Activated B cell treated with CpG ODN at 0.5 μM for 24 hours (primary cell): ENCODE data around the gene MLLT1. TPM values are rescaled to one million over a fixed set of nuclear protein-coding genes. Genes with fewer than 3 reads are reported as not detected.

ENCODE experiments used
- ATAC-seq: fragments of 200-7000 bp; cut with Tn5 transposase; one replicate; pipeline ENCODE4 v1.10.0; 2021; ENCODE audit warnings: low read depth, mild to moderate bottlenecking, moderate library complexity
- CTCF ChIA-PET: fragments of 350-600 bp; sonication (Branson Sonifier 250); formaldehyde crosslinking; loops from one replicate; lab custom pipeline; 2021; ENCODE audit warnings: antibody characterized with exemption; lab: Charles Lee
- POLR2A ChIA-PET: fragments of 350-600 bp; sonication (Branson Sonifier 250); formaldehyde crosslinking; loops from one replicate; lab custom pipeline; 2021; ENCODE audit warnings: antibody characterized with exemption; lab: Charles Lee
- DNase-seq: peaks from one replicate; pipeline ENCODE4 v3.0.0; 2022
- H3K27ac Mint-ChIP-seq: one replicate; pipeline ENCODE4 v1.8.0; 2020; ENCODE audit warnings: mixed read lengths
- H3K27me3 Mint-ChIP-seq: one replicate; pipeline ENCODE4 v1.8.0; 2021; ENCODE audit warnings: mixed read lengths
- H3K36me3 Mint-ChIP-seq: one replicate; pipeline ENCODE4 v1.8.0; 2021; ENCODE audit warnings: low read depth, mixed read lengths
- H3K4me1 Mint-ChIP-seq: one replicate; pipeline ENCODE4 v1.8.0; 2021; ENCODE audit warnings: mixed read lengths
- H3K4me3 Mint-ChIP-seq: one replicate; pipeline ENCODE4 v1.8.0; 2020; ENCODE audit warnings: mild to moderate bottlenecking, mixed read lengths
- H3K9me3 Mint-ChIP-seq: one replicate; pipeline ENCODE4 v1.8.0; 2020; ENCODE audit warnings: mixed read lengths
- intact Hi-C: fragments of 100-400 bp; cut with micrococcal nuclease; formaldehyde crosslinking; loops from one replicate; pipeline ENCODE4 v1.15.1; 2024
- total RNA-seq: library from RNA; stranded (reverse); gene quantifications from 2 replicates; pipeline ENCODE4 v1.2.3, GENCODE V29; 2022
- TF ChIP-seq, protein P1 (sequence below): fragments of 200-600 bp; IDR thresholded peaks from one replicate; pipeline ENCODE4 v1.8.0; 2022; ENCODE audit warnings: antibody characterized with exemption, mild to moderate bottlenecking

The MLLT1 gene
- total RNA-seq, 1 donor from 2014 or later: 41.3 TPM

DNA sequence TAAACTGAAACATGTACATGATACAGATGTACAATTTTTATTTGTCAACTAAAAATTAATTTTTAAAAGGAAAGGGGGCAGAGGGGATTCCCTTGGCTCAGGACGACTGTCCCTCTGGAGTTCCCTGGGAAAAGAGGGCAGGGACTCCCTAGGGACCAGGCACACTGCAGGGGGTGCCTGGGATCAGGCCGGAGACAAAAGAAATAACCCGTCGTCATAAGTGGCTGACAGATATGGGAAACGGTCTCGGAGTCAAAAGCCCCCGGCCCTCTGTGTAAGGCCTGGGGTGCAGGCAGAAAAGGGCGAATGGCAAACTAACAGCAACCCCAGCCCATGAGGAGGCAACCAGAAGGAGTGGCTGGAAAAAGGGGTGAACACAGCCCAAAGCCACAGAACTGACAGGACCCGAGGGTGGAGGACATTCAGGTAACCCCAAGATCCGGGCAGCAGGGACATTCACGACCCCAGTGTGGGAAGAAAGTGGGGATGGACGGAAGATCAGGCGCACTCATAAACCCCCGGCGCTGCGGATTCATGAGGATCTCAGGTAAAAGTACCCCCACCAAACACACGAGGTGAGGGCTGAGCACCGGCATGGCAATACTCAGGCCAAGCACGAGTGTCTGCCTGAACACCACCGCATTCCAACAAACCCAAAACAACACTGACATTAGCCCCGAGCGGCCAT lies 6.7 kb downstream of the MLLT1 start:
- Mint-ChIP-seq H3K27me3 (no peaks in the 10 kb centered on the region), H3K27ac (no peak overlapping the region), H3K4me1 (peaks cover 25% of the 10 kb centered on the region), H3K9me3 (no peaks in the 10 kb centered on the region), H3K36me3 (peaks cover 41% of the 10 kb centered on the region), H3K4me3 (no peak overlapping the region)
- intact Hi-C loops: no loop called here
- no peak for DNase-seq
- ATAC-seq: no peak
- CTCF ChIA-PET: no interaction called here
- POLR2A ChIA-PET: no interaction called here
- TF ChIP-seq, protein P1, sequence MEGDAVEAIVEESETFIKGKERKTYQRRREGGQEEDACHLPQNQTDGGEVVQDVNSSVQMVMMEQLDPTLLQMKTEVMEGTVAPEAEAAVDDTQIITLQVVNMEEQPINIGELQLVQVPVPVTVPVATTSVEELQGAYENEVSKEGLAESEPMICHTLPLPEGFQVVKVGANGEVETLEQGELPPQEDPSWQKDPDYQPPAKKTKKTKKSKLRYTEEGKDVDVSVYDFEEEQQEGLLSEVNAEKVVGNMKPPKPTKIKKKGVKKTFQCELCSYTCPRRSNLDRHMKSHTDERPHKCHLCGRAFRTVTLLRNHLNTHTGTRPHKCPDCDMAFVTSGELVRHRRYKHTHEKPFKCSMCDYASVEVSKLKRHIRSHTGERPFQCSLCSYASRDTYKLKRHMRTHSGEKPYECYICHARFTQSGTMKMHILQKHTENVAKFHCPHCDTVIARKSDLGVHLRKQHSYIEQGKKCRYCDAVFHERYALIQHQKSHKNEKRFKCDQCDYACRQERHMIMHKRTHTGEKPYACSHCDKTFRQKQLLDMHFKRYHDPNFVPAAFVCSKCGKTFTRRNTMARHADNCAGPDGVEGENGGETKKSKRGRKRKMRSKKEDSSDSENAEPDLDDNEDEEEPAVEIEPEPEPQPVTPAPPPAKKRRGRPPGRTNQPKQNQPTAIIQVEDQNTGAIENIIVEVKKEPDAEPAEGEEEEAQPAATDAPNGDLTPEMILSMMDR: no peak

DNA sequence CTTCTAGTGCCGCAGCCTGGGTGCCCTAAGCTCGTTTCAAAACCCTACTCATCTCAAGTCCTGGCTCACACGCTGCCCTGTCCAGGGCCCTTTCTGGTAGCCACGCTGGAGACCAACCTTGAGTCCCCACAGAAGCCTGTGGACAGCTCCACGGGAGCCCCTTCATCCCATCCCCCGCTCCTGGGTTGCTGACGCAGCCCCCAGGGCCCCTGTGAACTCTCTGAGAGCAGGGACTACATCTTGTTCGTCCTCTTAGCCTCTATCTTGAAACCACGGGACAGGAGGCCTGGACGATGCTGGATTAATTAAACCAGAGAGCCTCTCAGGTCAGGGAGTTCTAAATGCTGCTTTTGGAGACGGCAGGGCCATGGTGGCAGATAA lies 7.4 kb downstream of the MLLT1 start:
- no peaks in the 10 kb centered on the region for H3K27me3 Mint-ChIP-seq
- ATAC-seq: no peak
- H3K9me3 Mint-ChIP-seq: no peaks in the 10 kb centered on the region
- POLR2A ChIA-PET: no interaction called here
- peaks cover 19% of the 10 kb centered on the region for H3K4me1 Mint-ChIP-seq
- no peak overlapping the region for H3K27ac Mint-ChIP-seq
- CTCF ChIA-PET: no interaction called here
- no peak overlapping the region for H3K4me3 Mint-ChIP-seq
- TF ChIP-seq, protein P1: no peak
- intact Hi-C loops: no loop called here
- no peak for DNase-seq
- H3K36me3 Mint-ChIP-seq: peaks cover 42% of the 10 kb centered on the region

DNA sequence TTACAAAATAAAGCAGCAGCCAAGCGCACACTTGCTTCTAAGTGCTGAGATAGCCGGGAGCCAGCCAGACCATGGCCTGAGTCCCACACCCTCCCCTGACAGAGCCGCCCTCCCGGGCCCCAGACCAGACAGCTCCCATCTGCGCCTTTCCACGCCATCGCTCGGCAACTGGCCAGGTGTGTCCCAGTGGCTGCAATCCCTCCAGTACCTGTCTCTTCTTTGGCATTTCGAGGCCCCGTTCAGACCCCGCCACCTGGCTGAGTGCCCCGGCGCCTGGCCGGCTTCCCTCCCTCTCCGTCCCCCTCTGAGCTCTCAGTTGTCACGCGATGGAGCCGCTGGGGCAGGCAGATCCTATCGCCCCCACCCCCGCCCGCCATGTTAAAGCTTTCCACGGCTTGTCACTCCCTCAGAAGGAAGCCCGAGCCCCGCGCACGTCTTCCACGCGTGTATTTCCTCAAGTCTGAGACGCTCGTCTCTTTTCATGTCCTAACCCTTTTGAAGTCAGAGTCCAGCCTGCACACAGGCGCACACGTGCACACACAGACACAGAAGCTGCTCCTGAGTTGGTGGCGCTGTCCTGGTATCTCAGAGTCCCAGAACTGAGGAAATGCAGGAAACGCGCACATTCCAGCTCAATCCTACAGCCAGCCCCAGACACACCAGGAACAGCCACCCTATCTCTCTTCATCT lies 7.9 kb downstream of the MLLT1 start:
- POLR2A ChIA-PET: no interaction called here

DNA sequence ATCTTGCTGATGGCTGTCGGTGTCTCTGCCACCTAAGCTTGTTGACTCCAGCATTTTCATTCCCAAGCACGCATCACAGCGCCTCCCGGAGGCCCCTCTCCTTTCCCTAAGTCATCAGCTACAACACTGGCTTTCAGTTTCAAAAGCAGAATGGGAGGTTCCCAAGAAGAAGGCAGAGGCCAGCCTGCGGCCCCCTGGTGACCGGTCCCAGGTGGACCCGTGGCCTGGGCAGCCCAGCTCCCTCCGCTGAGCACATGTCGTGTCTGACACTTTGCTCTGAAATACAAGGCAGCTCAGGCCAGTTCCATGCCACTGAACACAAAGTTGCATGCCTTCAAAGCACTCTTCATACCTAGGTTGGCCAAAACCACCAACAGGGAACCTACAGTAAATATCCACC lies 8.5 kb downstream of the MLLT1 start:
- H3K4me3 Mint-ChIP-seq: no peak overlapping the region
- TF ChIP-seq, protein P1: no peak
- intact Hi-C loops: no loop called here
- ATAC-seq (no peak), DNase-seq (no peak)
- ChIA-PET CTCF (no interaction called here), POLR2A (no interaction called here)
- peaks cover 7% of the 10 kb centered on the region for H3K4me1 Mint-ChIP-seq
- H3K27ac Mint-ChIP-seq: no peak overlapping the region
- no peaks in the 10 kb centered on the region for H3K9me3 Mint-ChIP-seq
- no peaks in the 10 kb centered on the region for H3K27me3 Mint-ChIP-seq
- H3K36me3 Mint-ChIP-seq: peaks cover 45% of the 10 kb centered on the region

More for the DNA sequence above, 7.9 kb downstream of the MLLT1 start:
- Mint-ChIP-seq H3K27me3 (no peaks in the 10 kb centered on the region), H3K4me1 (peaks cover 13% of the 10 kb centered on the region), H3K9me3 (no peaks in the 10 kb centered on the region), H3K36me3 (peaks cover 45% of the 10 kb centered on the region), H3K4me3 (no peak overlapping the region), H3K27ac (no peak overlapping the region)
- CTCF ChIA-PET: no interaction called here
- ATAC-seq (no peak), DNase-seq (no peak)
- intact Hi-C loops: no loop called here
- TF ChIP-seq, protein P1: no peak

DNA sequence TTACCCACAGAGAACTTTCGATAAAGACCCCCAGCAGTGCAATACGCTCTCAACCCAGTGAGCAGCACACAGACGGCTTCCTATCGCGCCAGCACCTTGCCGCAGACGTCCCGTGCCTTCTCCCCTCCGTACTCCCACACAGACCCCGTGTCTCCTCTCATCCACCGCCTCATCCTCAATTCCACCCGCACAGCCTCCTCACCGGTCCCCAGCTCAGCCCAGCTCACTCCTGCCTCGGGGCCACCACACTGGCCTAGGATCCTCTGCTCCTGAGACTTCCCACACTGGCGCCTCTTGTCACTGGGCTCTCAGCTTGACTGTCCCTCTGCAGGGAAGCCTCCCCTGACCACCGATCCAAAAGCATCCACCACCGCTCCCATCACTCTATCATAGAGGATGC lies 9.0 kb downstream of the MLLT1 start:
- TF ChIP-seq, protein P1: no peak
- Mint-ChIP-seq H3K36me3 (peaks cover 44% of the 10 kb centered on the region), H3K9me3 (no peaks in the 10 kb centered on the region), H3K27ac (no peak overlapping the region), H3K4me1 (peaks cover 3% of the 10 kb centered on the region), H3K27me3 (no peaks in the 10 kb centered on the region), H3K4me3 (no peak overlapping the region)
- ChIA-PET POLR2A (no interaction called here), CTCF (no interaction called here)
- DNase-seq: no peak
- no peak for ATAC-seq
- intact Hi-C loops: no loop called here
